Hepatocyte (in vitro differentiated cells): Measurements from ENCODE around the gene ITGA8. TPM values are rescaled to one million over a fixed set of nuclear protein-coding genes. Genes with fewer than 3 reads are reported as not detected.
A peak's percentile ranks its signal among the peaks of the same experiment; 100 is the strongest.

Source experiments
- DNase-seq: peaks from one replicate; pipeline ENCODE4 v3.0.0-alpha.2; 2016; ENCODE audit warnings: low spot score
- H2AFZ ChIP-seq: fragments of 200-600 bp; sonication (generic); 2 replicates; pipeline ENCODE4 v1.6.0; 2016; ENCODE audit warnings: antibody characterized with exemption, mild to moderate bottlenecking
- H3K27ac ChIP-seq: fragments of 200-600 bp; sonication (generic); 2 replicates; pipeline ENCODE4 v1.5.1; 2016; ENCODE audit warnings: mild to moderate bottlenecking
- H3K27me3 ChIP-seq: fragments of 200-600 bp; sonication (generic); 2 replicates; pipeline ENCODE4 v1.6.1; 2016
- H3K36me3 ChIP-seq: fragments of 200-600 bp; sonication (generic); replicated peaks from 2 replicates; pipeline ENCODE4 v1.5.1; 2016; ENCODE audit warnings: low read depth; ENCODE audit not compliant: insufficient read depth
- H3K4me1 ChIP-seq: fragments of 200-600 bp; sonication (generic); 2 replicates; pipeline ENCODE4 v1.5.1; 2016; ENCODE audit warnings: mild to moderate bottlenecking, moderate library complexity; ENCODE audit not compliant: insufficient read depth
- H3K4me2 ChIP-seq: fragments of 200-600 bp; sonication (generic); 2 replicates; pipeline ENCODE4 v1.6.0; 2016
- H3K4me3 ChIP-seq: fragments of 200-600 bp; sonication (generic); 2 replicates; pipeline ENCODE4 v1.5.1; 2016; ENCODE audit warnings: mild to moderate bottlenecking
- H3K79me2 ChIP-seq: fragments of 200-600 bp; sonication (generic); 2 replicates; pipeline ENCODE4 v1.6.0; 2017; ENCODE audit warnings: mild to moderate bottlenecking
- H3K9me2 ChIP-seq: fragments of 200-600 bp; sonication (generic); replicated peaks from 2 replicates; pipeline ENCODE4 v1.6.0; 2017; ENCODE audit warnings: mild to moderate bottlenecking; ENCODE audit not compliant: insufficient read depth
- H3K9me3 ChIP-seq: fragments of 200-600 bp; sonication (generic); 2 replicates; pipeline ENCODE4 v1.5.1; 2016; ENCODE audit warnings: low read depth, mild to moderate bottlenecking
- H4K20me1 ChIP-seq: fragments of 200-600 bp; sonication (generic); 2 replicates; pipeline ENCODE4 v1.6.0; 2016; ENCODE audit warnings: mild to moderate bottlenecking; ENCODE audit not compliant: insufficient read depth, poor library complexity, severe bottlenecking
- EZH2 ChIP-seq: fragments of 200-600 bp; sonication (generic); IDR thresholded peaks from 2 replicates; pipeline ENCODE4 v1.6.1; 2016; ENCODE audit warnings: antibody characterized with exemption, mild to moderate bottlenecking, borderline replicate concordance
- EZH2phosphoT487 ChIP-seq: fragments of 200-600 bp; sonication (generic); IDR thresholded peaks from one replicate; pipeline ENCODE4 v1.6.1; 2018; ENCODE audit warnings: antibody characterized with exemption, mild to moderate bottlenecking, low read depth, moderate library complexity; ENCODE audit not compliant: unreplicated experiment, severe bottlenecking
- WGBS: methylation state at CpG from one replicate; pipeline ENCODE4 v1.1.6; 2016; ENCODE audit warnings: low lambda C conversion rate; ENCODE audit errors: missing lambda C conversion rate; 5-methylcytosine and 5-hydroxymethylcytosine counted together
- polyA plus RNA-seq: library from polyadenylated mRNA; unstranded; fragments of >200 nt; fragmentation: Nextera tagmentation; extraction: Ambion mirVana; gene quantifications from 2 replicates; pipeline ENCODE4 v1.2.1, GENCODE V29; 2016
- total RNA-seq: library from RNA; depleted of rRNA; stranded (reverse); fragments of >200 nt; gene quantifications from 2 replicates; pipeline ENCODE4 v1.2.3, GENCODE V29; 2014
- TF ChIP-seq, protein P1 (sequence below): fragments of 200-600 bp; sonication (generic); IDR thresholded peaks from 2 replicates; pipeline ENCODE4 v1.5.1; 2016; ENCODE audit warnings: antibody characterized with exemption, mild to moderate bottlenecking; ENCODE audit not compliant: poor library complexity

The ITGA8 gene
- total and polyA plus RNA-seq, 2 experiments from 2014 or later: 2.9 to 16.8 TPM

DNA sequence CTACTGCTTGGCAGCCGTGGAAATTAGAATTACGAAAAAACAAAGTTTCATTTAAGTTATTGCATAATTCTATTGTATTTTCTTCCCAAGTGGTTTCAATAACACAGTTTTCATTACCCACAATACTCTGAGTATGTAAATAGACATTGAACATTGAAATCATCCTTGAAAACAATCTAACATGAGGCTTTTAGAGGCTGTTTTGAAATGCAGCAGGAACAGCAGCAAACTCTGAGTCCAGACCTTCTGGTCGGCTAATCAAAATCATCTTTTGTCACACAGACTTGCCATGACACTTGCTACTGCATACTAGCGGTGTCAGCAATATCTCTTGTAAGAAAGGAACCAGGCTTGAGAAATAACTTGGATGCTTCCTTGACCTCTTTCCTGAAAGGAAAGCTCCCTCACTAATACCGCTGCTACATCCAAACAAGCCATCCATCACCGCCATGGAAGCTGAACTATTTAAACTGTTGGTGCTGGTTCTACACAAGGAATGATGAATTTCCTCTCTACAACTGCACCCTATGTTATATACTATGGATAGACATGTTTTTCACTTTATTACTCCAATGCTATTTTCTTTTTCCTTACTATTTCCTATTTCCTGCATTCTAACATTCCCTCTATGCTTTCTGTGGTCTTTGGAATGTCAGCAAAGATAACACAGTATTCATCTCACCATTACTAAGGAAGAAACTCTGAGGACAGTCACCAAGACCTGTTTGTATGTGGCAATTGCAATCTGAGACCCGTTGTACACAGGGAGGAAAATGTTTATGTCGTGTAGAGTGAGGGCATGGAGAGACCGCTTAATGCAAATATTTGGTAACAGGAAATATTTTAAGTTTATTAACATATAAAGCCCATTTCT is 130.8 kb downstream of the ITGA8 start:
- Histone ChIP-seq H3K36me3 (no peaks in the 10 kb centered on the region), H3K4me2 (peak overlapping the region; percentile 29), H3K4me1 (peaks cover 13% of the 10 kb centered on the region), H3K4me3 (no peak overlapping the region), H3K27ac (peak overlapping the region; percentile 60), H4K20me1 (no peaks in the 10 kb centered on the region), H3K9me3 (no peaks in the 10 kb centered on the region), H3K9me2 (no peaks in the 10 kb centered on the region), H3K27me3 (no peaks in the 10 kb centered on the region), H3K79me2 (no peaks in the 10 kb centered on the region), H2AFZ (no peak overlapping the region)
- TF ChIP-seq EZH2: no peak
- TF ChIP-seq EZH2phosphoT487: no peak
- TF ChIP-seq, protein P1, sequence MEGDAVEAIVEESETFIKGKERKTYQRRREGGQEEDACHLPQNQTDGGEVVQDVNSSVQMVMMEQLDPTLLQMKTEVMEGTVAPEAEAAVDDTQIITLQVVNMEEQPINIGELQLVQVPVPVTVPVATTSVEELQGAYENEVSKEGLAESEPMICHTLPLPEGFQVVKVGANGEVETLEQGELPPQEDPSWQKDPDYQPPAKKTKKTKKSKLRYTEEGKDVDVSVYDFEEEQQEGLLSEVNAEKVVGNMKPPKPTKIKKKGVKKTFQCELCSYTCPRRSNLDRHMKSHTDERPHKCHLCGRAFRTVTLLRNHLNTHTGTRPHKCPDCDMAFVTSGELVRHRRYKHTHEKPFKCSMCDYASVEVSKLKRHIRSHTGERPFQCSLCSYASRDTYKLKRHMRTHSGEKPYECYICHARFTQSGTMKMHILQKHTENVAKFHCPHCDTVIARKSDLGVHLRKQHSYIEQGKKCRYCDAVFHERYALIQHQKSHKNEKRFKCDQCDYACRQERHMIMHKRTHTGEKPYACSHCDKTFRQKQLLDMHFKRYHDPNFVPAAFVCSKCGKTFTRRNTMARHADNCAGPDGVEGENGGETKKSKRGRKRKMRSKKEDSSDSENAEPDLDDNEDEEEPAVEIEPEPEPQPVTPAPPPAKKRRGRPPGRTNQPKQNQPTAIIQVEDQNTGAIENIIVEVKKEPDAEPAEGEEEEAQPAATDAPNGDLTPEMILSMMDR: no peak
- WGBS: 51% methylated on average over 9 of the region's 9 CpGs
- DNase-seq: no peak

DNA sequence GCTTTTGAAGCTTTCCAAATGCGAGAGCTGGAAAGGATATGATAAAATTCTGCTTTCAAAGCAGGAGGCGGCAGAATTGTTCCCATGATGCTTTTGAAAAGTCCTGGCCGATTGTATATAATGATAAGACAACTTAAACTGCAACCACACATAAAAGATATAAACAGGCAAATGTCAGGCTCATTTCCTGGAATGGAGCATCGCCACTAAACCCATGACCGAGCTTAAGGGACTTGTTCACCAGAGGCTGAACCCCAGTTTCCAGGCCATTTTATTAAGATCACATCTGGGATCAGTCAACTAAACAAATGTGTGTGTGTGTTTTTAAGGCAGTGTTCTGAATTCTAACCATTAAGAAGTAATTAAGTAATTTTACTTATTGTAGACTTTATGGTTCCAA is 131.6 kb downstream of the ITGA8 start:
- H3K4me2 ChIP-seq: peak overlapping the region; percentile 22
- DNase-seq: no peak
- H3K4me3 ChIP-seq: no peak overlapping the region
- peaks cover 13% of the 10 kb centered on the region for H3K4me1 ChIP-seq
- peak overlapping the region; percentile 60 for H3K27ac ChIP-seq
- H3K27me3 ChIP-seq: no peaks in the 10 kb centered on the region
- no peak overlapping the region for H2AFZ ChIP-seq
- no peaks in the 10 kb centered on the region for H3K79me2 ChIP-seq
- H3K9me3 ChIP-seq: no peaks in the 10 kb centered on the region
- TF ChIP-seq EZH2 (no peak), EZH2phosphoT487 (no peak)
- TF ChIP-seq, protein P1: no peak
- 48% methylated on average over 5 of the region's 5 CpGs for WGBS
- no peaks in the 10 kb centered on the region for H4K20me1 ChIP-seq
- no peaks in the 10 kb centered on the region for H3K9me2 ChIP-seq
- H3K36me3 ChIP-seq: no peaks in the 10 kb centered on the region

GRCh38 chr10:15587271-15587670 is 132.5 kb downstream of the ITGA8 start:
- no peaks in the 10 kb centered on the region for H3K9me3 ChIP-seq

More at GRCh38 chr10:15587271-15587670, 132.5 kb downstream of the ITGA8 start:
- no peaks in the 10 kb centered on the region for H4K20me1 ChIP-seq
- H3K4me2 ChIP-seq: no peak overlapping the region
- 82% methylated on average over 3 of the region's 3 CpGs for WGBS
- peaks cover 13% of the 10 kb centered on the region for H3K4me1 ChIP-seq
- TF ChIP-seq EZH2phosphoT487 (no peak), EZH2 (no peak)
- TF ChIP-seq, protein P1: no peak
- no peaks in the 10 kb centered on the region for H3K27me3 ChIP-seq
- H3K27ac ChIP-seq: peak overlapping the region; percentile 60
- no peak overlapping the region for H2AFZ ChIP-seq
- no peak for DNase-seq
- H3K9me2 ChIP-seq: no peaks in the 10 kb centered on the region
- H3K4me3 ChIP-seq: no peak overlapping the region
- H3K36me3 ChIP-seq: no peaks in the 10 kb centered on the region
- H3K79me2 ChIP-seq: no peaks in the 10 kb centered on the region
